Lung (tissue), 12 donors: ENCODE measurements around the gene SESN1. TPM values are rescaled to one million over a fixed set of nuclear protein-coding genes. Genes with fewer than 3 reads are reported as not detected.

Experiments used
- ATAC-seq: fragments of 200-7000 bp; cut with Tn5 transposase; one replicate; pipeline ENCODE4 v1.9.1; 2020; ENCODE audit warnings: moderate number of reproducible peaks; ENCODE audit not compliant: insufficient read depth, low FRiP score
- DNase-seq, 3 donors: peaks; one replicate each; pipeline ENCODE4 v3.0.0-alpha.2; 2013 to 2017
- H3K27ac ChIP-seq, 2 donors: one replicate each; pipeline ENCODE4 v1.5.1; 2013; ENCODE audit warnings: mild to moderate bottlenecking in 2 of 2, moderate library complexity in 2 of 2, control low read depth in 1 of 2, inconsistent platforms in 1 of 2, low read depth in 1 of 2, low read length in 1 of 2
- H3K27me3 ChIP-seq, 3 donors: one replicate each; pipeline ENCODE4 v1.5.1; 2013; ENCODE audit warnings: low read length in 2 of 3; ENCODE audit not compliant: control insufficient read depth in 3 of 3, insufficient read depth in 3 of 3
- H3K36me3 ChIP-seq, 4 donors: one replicate each; pipeline ENCODE4 v1.5.1; 2013; ENCODE audit warnings: low read length in 4 of 4, mild to moderate bottlenecking in 1 of 4, moderate library complexity in 1 of 4; ENCODE audit not compliant: control insufficient read depth in 4 of 4, insufficient read depth in 4 of 4
- H3K4me1 ChIP-seq, 5 donors: one replicate each; pipeline ENCODE4 v1.5.1; 2013; ENCODE audit warnings: low read length in 5 of 5, mild to moderate bottlenecking in 2 of 5, moderate library complexity in 1 of 5; ENCODE audit not compliant: control insufficient read depth in 5 of 5, insufficient read depth in 5 of 5
- H3K4me3 ChIP-seq: one replicate; pipeline ENCODE4 v1.5.1; 2013; ENCODE audit warnings: mild to moderate bottlenecking, control low read depth, moderate library complexity
- H3K9ac ChIP-seq, 2 donors: one replicate each; pipeline ENCODE4 v1.5.1; 2013; ENCODE audit warnings: low read length in 2 of 2, control low read depth in 1 of 2; ENCODE audit not compliant: insufficient read depth in 1 of 2
- H3K9me3 ChIP-seq, 4 donors: one replicate each; pipeline ENCODE4 v1.5.1; 2013; ENCODE audit warnings: low read length in 3 of 4, mild to moderate bottlenecking in 1 of 4, moderate library complexity in 1 of 4; ENCODE audit not compliant: control insufficient read depth in 4 of 4, insufficient read depth in 3 of 4
- WGBS, 2 donors: extraction: QIAGEN DNeasy Blood & Tissue Kit; methylation state at CpG; one replicate each; pipeline ENCODE4 v1.1.7; 2013; 5-methylcytosine and 5-hydroxymethylcytosine counted together
- polyA plus RNA-seq, 2 donors: library from polyadenylated mRNA; stranded (reverse); fragments of 200-250 nt; gene quantifications; one replicate each; pipeline ENCODE4 v1.2.1, GENCODE V29; 2013
- total RNA-seq, 2 donors: library from RNA; depleted of rRNA in 1 of 2; stranded (reverse); fragments of >200 nt in 1 of 2; gene quantifications; one replicate each; pipeline ENCODE4 v1.2.1, GENCODE V29; 2014 to 2021
- TF ChIP-seq, protein P1 (sequence below): IDR thresholded peaks from 2 replicates; pipeline ENCODE4 v1.5.1; 2012; ENCODE audit warnings: mild to moderate bottlenecking; ENCODE audit errors: control extremely low read depth, extremely low read depth
- donor health status: control.
- donor health status: control.
- donor health status: Bipolar disorder and iron deficiency.
- donor health status: healthy.
- donor health status: DM: yes; HTN: yes; CAD: no.

The SESN1 gene
- total and polyA plus RNA-seq, 4 donors = 12.9 to 69.8 (median 21.0) TPM

GRCh38 chr6:108974201-108974600 is 120.4 kb downstream of the SESN1 start:
- DNase-seq (no peak), ATAC-seq (no peak)
- 98 to 100% methylated on average over 1 of the region's 1 CpG for WGBS, 2 donors
- no peak overlapping the region for H3K27ac ChIP-seq
- H3K27me3 ChIP-seq = no peaks in the 10 kb centered on the region
- no peak overlapping the region for H3K4me3 ChIP-seq
- no peaks in the 10 kb centered on the region for H3K36me3 ChIP-seq
- H3K9me3 ChIP-seq = no peaks in the 10 kb centered on the region
- TF ChIP-seq, protein P1, sequence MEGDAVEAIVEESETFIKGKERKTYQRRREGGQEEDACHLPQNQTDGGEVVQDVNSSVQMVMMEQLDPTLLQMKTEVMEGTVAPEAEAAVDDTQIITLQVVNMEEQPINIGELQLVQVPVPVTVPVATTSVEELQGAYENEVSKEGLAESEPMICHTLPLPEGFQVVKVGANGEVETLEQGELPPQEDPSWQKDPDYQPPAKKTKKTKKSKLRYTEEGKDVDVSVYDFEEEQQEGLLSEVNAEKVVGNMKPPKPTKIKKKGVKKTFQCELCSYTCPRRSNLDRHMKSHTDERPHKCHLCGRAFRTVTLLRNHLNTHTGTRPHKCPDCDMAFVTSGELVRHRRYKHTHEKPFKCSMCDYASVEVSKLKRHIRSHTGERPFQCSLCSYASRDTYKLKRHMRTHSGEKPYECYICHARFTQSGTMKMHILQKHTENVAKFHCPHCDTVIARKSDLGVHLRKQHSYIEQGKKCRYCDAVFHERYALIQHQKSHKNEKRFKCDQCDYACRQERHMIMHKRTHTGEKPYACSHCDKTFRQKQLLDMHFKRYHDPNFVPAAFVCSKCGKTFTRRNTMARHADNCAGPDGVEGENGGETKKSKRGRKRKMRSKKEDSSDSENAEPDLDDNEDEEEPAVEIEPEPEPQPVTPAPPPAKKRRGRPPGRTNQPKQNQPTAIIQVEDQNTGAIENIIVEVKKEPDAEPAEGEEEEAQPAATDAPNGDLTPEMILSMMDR = no peak
- peaks cover 0 to 4% (median 0%) of the 10 kb centered on the region in 5 donors for H3K4me1 ChIP-seq
- no peak overlapping the region for H3K9ac ChIP-seq

DNA sequence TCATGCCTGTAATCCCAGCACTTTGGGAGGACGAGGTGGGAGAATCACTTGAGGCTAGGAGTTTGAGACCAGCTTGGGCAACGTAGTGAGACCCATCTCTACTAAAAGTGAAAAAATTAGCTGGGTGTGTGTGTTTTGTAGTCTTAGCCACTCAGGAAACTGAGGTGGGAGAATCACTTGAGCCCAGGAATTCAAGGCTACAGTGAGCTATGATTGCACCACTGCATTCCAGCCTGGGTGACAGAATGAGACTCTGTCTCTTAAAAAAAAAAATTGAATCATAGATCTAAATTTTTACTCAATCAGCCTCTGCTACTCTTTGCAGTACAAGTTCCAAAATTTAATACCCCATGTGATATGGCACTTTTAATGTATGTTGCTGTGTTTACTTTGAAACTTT is 124.9 kb downstream of the SESN1 start:
- 73 to 75% methylated on average over 2 of the region's 2 CpGs for WGBS, 2 donors
- Histone ChIP-seq H3K4me1 (peaks cover 4 to 9% (median 5%) of the 10 kb centered on the region in 5 donors), H3K9ac (no peak overlapping the region), H3K27ac (peak overlapping the region in 1 of 2 donors; percentile 56), H3K9me3 (no peaks in the 10 kb centered on the region), H3K36me3 (peaks cover 0 to 3% (median 0%) of the 10 kb centered on the region in 4 donors), H3K4me3 (no peak overlapping the region), H3K27me3 (no peaks in the 10 kb centered on the region)
- no peak for DNase-seq
- ATAC-seq = no peak
- TF ChIP-seq, protein P1 = no peak

- TF ChIP-seq, protein P1 = no peak
- Histone ChIP-seq H3K27ac (peak overlapping the region; percentile 17 to 46), H3K4me1 (peaks cover 4 to 8% (median 5%) of the 10 kb centered on the region in 5 donors), H3K9ac (no peak overlapping the region), H3K27me3 (no peaks in the 10 kb centered on the region), H3K4me3 (no peak overlapping the region), H3K36me3 (peaks cover 0 to 3% (median 0%) of the 10 kb centered on the region in 4 donors), H3K9me3 (no peaks in the 10 kb centered on the region)
- WGBS, 2 donors = 64 to 76% methylated on average over 14 of the region's 14 CpGs
- ATAC-seq (no peak), DNase-seq (no peak)
These were observed 126.0 kb downstream of the SESN1 start for GRCh38 chr6:108968325-108969316.
